HL-60/S4 treated with phorbol 12-myristate 13-acetate at 8.2 ng/mL for 4 days and 3 days (cell line): Measurements from ENCODE around the gene IQSEC2.

ENCODE experiments used
- in situ Hi-C: fragments of 300-500 bp; cut with MboI; formaldehyde crosslinking; loops from 2 replicates; pipeline ENCODE4 v1.15.0; 2022; ENCODE audit warnings: low sequenced_read_pairs

IQSEC2 gene

DNA sequence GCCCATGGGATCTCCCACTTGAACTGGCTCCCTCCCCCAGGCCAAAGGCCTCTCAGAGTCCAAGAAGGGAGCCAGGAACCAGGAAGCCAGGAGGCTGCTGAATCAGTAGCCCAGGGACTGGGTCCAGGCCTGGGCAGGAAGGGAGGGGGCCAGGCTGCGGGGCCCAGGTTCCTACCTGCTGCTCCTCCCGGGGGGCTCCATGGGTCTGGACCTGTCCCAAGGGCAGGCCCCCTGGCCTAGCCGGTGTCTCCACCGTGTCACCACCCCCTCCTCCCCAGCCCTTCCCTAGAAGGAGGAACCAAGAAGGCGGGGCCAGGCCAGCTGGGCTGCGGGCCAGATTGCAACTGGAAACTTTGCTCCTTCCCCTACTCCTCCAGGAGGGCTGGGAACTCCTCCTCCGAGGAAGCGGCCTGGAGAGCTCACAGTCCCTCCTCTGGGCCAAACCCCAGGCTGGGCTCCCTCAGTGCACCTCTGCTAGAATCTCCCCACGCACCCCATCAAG lies at the start of gene IQSEC2:
Gene IQSEC2, minus strand, starts transcription at position 264 of the 502 bp plus-strand sequence.
- in situ Hi-C loops = no loop called here

DNA sequence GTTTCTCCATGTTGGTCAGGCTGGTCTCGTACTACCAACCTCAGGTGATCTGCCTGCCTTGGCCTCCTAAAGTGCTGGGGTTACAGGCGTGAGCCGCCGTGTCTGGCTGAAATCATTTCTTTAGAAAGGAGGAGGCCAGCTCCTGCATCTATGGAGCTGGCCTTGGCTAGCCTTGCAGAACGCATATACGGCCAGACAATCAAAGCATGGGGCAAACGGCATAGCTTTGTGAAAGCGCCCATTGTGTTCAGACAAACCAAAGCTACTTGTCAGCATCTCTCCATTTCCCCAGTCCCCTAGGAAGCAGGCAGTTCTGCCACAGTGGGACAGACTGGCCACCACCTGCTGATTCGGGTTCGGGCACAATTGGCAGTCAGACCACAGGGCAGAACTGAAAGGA lies 48.9 kb upstream of the IQSEC2 start:
- in situ Hi-C loops = no loop called here

GRCh38 chrX:53324803-53325202 lies 43.4 kb upstream of the IQSEC2 start:
- in situ Hi-C loops = no loop called here

DNA sequence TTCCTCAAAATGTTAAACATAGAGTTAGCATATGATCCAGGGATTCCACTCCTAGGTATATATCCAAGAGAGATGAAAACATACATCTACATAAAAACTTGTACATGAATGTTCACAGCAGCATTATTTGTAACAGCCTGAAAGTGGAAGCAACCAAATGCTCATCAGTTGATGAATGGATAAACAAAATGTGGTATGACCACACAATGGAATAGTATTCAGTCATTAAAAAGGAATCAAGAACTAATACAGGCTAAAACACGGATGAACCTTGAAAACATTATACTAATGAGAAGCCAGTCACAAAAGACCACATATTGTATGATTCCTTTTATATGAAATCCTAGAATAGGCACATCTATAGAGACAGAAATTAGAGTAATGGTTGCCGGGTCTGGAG lies 42.7 kb upstream of the IQSEC2 start:
- in situ Hi-C loops = no loop called here

DNA sequence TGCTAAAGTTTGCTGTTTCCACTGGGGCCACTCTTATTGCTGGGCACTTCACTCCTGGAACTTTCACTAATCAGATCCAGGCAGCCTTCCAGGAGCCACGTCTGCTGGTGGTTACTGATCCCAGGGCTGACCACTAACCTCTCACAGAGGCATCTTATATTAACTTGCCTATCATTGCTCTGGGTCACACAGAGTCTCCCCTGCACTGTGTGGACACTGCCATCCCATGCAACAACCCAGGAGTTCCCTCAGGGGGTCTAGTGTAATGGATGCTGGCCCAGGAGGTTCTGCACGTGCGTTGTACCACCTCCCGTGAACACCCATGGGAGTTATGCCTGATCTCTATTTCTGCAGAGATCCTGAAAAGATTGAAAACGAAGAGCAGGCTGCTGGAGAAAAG lies 41.8 kb upstream of the IQSEC2 start:
- in situ Hi-C loops = no loop called here

DNA sequence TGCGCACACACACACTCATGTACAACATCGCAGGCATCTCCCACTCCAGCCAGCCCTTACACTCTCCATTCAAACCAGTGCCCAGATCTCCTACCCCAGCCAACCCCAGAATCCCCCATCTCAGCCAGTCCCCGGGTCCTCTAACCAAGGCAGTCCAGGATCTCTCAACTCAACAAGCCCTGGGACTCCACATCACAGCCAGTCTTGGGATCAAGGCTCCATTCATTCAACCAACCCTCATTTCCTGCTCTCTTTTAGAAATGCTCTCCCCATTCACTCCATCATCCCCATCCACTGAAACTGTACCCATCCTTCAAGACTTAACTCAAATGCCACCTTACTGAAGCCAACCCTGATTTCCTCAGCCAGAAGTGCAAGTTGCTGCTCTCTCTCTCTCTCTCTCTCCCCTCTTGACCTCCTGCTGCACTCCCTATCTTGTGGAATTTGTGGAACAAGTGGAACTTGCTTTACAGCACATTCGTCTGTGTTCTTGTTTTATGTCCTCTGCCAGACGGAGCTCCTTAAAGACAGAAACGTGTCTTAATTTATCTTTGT lies 40.6 kb upstream of the IQSEC2 start:
- in situ Hi-C loops = no loop called here

- in situ Hi-C loops = no loop called here
Measured at GRCh38 chrX:53321230-53321942, 40.0 kb upstream of the IQSEC2 start.

GRCh38 chrX:53320543-53321229 lies 39.3 kb upstream of the IQSEC2 start:
- in situ Hi-C loops = no loop called here

- in situ Hi-C loops = no loop called here
Measured at GRCh38 chrX:53319614-53320542, 38.5 kb upstream of the IQSEC2 start.

DNA sequence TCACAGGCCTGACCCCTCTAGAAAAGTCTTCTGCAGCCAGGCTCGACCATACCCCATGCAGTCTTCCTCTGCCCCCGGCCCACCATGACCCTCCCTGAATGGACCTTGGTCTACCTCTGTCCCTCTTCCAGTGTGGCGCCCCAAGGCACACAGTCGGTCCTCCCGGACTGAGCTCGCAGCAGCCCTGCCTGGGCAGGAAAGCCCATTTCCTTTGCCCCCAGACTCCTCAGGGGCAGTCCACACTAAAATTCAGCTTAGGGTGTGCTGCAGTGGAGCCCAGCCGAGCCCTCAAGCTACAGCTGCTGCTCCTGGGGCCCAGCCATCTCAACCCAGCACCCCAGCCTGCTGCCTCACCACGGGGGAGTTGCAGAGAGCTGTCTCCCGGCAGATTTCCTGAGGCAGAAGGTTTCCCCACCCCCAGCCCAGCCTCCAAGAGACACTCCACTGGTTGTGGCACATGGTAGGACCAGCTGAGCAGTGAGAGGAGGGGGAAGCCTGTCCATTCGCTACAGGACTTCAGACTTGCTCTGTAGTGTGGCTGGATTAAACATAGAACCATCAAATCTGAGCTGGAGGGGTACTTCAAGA lies 37.5 kb upstream of the IQSEC2 start:
- in situ Hi-C loops = no loop called here

- in situ Hi-C loops = no loop called here
Measured at GRCh38 chrX:53317365-53318069, 36.1 kb upstream of the IQSEC2 start.

GRCh38 chrX:53316860-53317237 lies 35.5 kb upstream of the IQSEC2 start:
- in situ Hi-C loops = no loop called here

DNA sequence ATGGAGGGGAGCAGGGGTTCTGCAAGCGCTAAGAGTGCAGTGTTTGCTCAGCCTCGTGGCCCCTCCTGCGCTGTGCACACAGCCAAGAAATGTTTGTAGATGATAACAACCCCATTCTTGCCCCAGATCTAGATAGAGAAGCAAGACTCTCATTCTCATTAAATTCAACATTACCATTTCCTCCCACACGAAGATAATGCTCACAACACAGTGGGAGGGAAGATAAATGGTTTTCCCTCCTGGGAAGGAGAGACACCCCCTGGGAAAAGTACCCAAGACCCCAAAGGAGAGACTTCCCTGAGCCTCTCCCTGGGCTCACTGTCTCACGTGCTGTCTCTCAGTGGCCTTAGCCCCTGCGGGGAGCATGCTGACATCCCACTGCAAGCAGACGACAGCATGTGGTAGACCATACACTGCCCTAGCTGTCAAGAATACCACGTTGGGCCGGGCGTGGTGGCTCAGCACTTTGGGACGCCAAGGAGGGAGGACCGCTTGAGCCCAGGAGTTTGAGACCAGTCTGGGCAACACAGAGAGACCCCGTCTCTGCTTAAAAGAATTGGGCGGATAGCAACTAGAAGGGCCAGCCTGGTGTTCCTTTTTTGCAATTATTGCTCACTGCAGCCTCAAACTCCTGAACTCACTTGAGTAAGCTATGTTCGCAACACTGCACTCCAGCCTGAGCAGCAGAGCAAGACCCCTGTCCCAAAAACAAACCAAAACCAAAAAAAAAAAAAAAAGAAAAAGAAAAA lies 34.9 kb upstream of the IQSEC2 start:
- in situ Hi-C loops = no loop called here

GRCh38 chrX:53313728-53314105 lies 32.3 kb upstream of the IQSEC2 start:
- in situ Hi-C loops = no loop called here

DNA sequence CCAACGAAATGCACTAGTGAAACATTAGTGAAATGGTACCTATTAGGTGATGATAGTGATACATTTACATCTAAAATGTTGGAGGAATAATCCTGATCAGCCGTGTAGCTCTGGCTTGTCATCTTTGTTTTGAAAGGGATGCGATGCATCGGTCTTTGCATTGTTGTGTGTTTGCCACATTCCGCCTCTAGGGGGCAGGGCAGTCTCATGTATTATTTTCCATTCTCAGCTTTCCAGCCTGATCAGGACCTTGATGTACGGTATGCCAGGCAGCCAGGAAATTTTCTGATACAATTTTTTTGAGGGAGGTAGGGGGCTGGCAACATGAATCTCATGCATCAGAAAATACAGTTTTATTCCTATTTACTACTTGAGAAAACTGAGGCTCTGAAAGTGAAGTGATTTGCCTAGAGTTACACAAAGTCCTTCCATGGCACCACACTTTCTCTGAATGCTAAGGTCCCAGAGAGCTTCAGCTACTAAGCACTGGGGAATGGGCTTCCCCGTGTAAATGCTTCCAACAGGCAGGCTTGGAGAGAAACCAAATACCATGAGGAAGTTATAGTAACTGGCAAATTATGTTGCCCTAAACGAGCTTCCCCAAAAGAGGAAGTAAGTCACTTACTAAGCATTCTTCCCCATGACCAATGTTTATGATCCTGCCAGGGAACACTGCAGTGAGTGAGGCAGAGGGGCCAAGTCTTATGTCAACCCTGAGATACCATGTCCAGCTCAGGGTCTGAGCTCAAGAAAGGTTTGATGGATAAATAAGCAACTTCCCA lies 31.8 kb upstream of the IQSEC2 start:
- in situ Hi-C loops = no loop called here

- in situ Hi-C loops = no loop called here
Measured at GRCh38 chrX:53309837-53310236, 28.5 kb upstream of the IQSEC2 start.

GRCh38 chrX:53308836-53309235 lies 27.5 kb upstream of the IQSEC2 start:
- in situ Hi-C loops = no loop called here
